Stimulated activated CD8-positive, alpha-beta memory T cell treated with anti-CD3 and anti-CD28 coated beads, Interleukin-15, amount 100 ng/mL, for 24 hours (primary cell): ENCODE measurements around the gene FILIP1.
A peak's percentile ranks its signal among the peaks of the same experiment; 100 is the strongest.

Experiments used
- DNase-seq: peaks from one replicate; pipeline ENCODE4 v3.0.0-alpha.2; 2020; ENCODE audit warnings: low read depth

FILIP1 gene

DNA sequence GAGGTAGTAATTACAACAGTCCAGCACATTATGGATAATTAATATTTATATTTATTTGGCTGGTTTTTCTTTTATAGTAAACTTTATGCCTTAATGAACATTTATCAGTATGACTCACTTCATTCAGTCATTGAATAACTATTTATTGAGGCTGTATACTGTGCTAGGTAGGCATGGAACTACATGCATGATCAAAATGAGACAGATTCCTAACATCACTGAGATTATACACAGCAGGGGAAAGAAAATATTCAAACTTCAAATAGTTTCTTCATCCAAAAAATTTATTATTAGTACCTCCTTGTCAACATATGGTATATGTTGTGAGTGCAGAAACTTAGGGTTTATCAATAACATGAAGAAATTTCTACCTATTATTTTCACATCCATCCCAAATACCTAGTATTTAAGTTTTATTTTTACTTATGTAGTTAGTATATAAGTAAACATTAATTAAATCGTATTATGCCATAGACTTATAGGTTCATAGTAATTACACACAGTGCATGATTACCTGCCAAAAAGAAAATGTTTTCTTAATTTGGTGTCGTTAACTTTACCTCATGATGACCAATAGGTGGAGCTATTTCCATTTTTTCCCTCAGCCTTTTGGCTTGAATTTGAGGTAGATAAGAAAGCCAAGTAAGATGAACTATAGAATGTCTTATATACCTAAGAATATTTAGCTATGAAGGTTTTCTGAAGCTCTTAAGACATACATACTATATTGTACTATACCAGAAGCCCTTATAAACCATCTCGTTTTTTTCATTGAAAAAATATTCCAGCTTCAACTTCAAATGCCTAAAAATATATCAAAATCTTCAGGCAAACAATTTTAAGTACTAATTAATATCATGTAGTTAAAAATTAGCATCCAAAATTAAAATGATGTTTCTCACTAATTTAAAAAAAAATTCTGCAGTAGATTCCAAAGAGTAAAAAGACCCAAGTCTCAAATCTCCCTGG lies 196.5 kb downstream of the FILIP1 start:
- DNase-seq = no peak

GRCh38 chr6:75292555-75292954 lies 201.0 kb downstream of the FILIP1 start:
- DNase-seq = no peak

GRCh38 chr6:75291744-75292143 lies 201.9 kb downstream of the FILIP1 start:
- DNase-seq = no peak

- no peak for DNase-seq
Measured at GRCh38 chr6:75291331-75291730, 202.3 kb downstream of the FILIP1 start.

DNA sequence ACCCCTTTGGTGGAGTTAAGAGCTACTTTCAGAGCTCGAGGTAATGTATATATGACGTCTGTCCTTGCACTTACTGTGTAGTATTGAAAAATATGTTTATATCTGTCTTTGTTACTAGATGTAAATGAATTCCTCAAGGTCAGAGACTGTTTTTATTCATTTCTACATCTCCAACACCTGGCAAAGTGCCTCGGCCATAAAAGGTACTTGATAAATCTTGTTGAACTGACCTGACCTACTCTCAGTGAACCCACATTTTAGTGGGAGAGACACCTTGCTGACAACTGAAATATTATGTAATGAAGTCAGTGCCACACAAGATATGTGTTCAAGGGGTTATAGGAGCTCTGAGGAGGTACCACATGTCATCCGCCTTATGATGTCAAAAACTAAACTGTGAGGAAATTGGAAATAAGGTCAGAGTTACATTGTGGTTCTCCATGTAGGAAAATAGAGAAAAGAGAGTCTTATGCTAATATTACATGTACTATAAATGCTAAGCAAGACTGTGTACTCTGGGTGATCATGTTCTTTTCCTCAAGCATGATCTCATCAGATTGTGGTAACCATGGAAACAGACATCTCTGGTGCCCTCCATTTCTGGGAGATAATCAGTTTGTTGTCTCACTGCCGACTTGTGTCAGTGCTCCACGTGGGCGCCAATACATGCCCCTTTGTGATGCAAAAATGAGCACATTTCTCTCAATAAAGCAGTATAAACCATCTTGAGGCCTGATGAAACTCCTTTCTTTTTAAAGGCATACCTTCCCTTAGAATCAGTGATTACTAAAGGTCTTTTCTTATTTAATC lies 203.3 kb downstream of the FILIP1 start:
- no peak for DNase-seq

DNA sequence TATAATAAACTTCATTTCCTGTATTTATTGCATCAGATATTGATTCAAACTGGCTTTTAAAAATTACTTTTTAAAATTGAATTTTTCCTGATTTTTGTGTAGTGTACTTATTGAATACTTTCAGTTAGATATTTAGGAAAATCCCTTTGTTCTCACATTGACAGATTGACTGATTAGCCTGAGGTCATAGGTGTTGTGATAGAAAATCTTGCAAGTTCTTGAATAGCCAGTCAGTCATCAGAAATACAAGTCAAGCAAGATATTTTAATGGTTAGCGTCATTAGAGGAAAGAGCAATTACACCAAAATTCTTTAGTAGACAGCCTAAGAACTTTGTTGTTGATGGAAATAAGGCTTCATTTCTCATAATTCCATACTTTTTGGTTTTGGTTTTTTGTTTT lies 205.6 kb downstream of the FILIP1 start:
- DNase-seq = no peak

DNA sequence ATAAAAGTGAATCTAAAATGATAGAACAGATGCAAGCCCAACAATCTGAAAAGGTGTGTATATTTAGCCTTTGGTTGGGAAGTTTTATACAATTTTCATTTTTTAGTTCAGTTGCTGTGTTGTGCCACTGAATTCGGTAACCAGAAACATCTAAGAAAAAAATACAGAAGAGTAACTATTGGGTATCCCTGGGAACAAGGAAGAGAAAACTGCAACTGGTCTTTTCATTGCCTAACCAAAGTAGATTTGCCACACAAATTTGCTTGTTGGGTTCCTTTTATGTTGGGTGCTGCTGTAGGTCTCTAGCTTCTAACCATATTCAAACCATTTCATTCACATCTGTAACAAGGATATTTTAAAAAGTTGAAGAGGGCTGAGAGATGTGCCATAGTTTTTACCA lies 206.2 kb downstream of the FILIP1 start:
- no peak for DNase-seq

GRCh38 chr6:75286955-75287354 lies 206.6 kb downstream of the FILIP1 start:
- no peak for DNase-seq

DNA sequence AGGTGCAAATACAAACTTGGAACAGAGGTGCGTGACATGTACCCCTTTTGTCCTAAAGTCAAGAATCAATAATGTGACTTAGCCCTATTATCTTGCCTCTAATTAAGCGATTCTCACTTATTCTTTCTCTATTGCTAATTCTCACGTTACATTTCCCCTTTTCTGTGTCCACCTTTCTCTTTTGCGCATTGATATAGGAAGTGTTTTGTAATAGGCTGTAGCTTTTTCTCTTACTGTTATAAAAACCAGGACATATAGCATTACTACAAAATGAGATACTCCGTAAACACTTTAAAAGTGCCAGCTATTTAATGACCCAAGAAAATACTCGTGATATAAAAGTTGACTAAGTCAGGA lies 208.3 kb downstream of the FILIP1 start:
- DNase-seq = no peak

DNA sequence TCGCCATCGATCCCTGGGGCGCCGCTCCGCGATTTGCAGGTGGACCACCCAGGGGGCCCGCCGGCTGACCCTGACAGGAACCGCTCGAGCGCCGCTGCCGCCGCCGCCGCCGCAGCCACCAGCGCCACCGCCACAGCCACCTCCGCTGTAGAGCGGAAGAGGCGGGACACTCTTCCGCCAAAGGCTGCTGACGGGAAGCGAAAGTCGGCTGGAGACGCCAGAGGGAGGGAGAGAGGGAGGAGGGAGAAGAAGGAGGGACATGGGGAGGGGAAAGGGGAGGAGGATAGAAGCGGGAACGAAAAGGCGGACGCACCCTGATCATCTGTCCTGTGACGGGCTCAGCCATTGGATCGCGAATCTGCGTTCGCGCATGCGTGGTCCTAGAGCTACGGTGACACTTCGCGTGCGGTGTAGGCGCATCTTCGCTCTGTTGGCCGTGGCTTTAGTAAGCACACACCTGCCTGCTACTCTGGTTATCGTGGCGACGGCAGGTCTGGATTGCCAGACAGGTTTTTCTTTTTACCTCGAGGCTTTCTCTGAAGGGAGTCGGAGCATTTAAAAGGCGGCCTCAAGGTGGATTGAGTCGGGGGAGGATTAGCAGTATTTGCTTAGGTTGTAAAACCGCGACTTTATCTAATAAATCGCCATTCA lies 208.8 kb downstream of the FILIP1 start, which contains the start of gene TMEM30A:
TSS of gene TMEM30A (minus strand) at position 161 of the 651 bp plus-strand sequence. CDS start at position 7, 154 bp downstream.
- peak; percentile 85 for DNase-seq

GRCh38 chr6:75283907-75284631 lies 209.5 kb downstream of the FILIP1 start:
- DNase-seq = no peak

- no peak for DNase-seq
Measured at GRCh38 chr6:75282706-75283105, 210.9 kb downstream of the FILIP1 start.

DNA sequence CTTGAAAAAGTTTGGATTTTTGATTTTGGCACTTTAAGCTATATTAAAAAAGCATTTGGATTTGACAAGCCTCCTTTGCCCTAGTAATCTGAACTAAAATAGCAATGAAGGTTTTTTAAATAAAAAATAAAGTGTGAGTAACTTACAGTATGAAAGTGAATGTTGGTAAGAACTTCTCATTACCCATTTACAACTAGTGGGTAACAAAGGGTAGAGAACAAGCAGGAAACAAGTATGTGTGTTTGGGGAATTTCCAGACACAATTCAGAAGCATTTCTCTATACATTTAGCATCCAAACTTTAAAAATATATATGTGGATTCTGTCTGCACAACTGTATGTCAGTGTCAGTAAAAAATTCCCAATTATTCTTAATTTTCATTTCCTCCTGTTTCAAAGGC lies 211.9 kb downstream of the FILIP1 start:
- DNase-seq = no peak

DNA sequence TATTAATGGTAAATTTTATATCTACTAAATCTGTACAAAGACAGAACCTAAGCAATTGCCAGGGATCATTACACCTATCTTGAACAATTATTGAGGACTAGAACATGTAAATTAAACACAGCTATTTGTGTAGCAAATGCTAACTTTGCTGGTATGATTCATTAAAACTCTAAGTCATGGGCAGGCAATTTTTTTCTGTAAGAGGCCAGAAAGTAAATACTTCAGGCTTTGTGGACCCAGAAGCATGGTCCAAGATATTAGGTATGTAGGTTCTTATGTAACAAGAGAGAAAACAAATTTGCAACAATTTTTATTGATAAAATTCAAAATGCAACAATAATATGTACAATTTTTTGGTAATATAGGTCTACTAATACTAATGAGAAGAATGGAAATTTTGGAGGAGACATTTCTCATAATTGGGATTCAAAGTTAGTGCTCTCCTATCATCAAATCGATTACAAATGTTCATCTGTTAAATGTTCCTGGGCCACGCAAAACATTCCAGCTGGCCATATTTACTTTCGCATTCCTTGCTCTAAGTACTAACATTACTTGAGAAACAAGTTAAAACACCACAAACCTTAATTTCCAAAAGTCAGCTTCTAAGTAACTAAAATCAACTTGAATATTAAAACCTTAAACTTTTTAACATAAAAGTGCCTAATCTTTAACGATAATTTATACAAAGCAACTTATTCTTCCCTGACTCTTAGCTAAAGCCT lies 213.3 kb downstream of the FILIP1 start:
- no peak for DNase-seq

GRCh38 chr6:75279418-75279817 lies 214.2 kb downstream of the FILIP1 start:
- DNase-seq = no peak

DNA sequence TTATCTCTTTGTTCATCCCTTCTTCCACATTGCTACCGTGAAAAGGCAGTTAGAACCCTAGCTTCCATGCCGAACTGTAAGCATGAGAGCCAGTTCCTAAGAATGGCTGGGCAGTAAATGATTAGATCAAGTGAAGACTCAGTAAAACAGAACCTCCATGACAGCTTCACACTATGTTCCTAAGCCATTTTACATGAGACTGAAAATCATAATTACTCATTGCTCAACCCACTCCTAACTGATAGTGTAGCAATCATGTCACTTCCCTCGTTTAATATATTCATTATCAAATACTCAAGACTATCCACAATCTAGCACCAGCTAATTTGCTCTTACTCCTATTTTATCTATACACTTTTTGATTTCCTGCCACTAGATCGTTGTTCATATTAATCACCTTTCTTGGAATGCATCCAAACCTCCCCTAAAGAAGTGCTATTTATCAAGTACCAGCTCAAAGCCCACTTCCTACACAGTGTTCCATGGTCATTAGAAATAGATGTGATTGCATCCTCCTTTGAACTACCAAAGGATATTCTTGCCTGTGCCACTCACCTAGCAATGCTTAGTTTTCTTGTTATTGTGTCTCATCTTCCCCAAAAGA lies 215.0 kb downstream of the FILIP1 start:
- DNase-seq = no peak

DNA sequence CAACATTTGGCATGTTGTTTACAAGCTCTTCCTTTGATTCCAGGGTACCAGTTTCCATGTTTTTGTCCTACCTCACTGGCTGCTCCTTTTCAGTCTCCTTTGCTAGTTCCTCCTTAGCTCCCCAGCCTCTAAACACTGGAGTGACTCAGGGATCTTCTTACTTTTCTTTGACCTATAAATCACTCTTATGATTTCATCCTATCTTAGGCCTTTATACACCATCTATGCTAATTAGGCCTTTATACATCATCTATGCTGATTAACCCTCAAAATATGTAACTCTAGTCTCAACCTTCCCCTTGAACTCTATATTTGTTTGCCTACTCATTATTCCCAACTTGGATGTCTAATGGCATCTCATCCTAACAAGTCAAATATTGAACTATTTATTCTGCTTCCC lies 218.5 kb downstream of the FILIP1 start:
- DNase-seq = no peak

DNA sequence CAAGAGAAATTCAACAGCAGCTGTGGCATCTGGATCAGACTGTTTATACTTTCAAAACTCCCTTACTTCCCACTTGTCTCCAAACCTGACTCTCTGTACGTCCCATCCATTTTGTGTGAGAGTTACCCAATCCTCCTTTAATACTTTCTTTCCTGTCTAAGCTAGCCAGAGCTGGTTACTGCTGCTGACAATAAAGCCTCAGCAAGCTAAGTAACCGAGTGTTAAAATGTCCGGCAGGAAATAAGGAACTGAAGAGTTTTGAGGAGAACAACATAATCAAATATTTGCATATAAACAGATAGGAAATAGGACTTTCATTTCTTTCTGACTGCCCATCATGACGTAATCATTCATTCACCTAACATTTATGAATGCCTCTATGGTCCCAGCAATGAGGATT lies 220.6 kb downstream of the FILIP1 start:
- DNase-seq = no peak

DNA sequence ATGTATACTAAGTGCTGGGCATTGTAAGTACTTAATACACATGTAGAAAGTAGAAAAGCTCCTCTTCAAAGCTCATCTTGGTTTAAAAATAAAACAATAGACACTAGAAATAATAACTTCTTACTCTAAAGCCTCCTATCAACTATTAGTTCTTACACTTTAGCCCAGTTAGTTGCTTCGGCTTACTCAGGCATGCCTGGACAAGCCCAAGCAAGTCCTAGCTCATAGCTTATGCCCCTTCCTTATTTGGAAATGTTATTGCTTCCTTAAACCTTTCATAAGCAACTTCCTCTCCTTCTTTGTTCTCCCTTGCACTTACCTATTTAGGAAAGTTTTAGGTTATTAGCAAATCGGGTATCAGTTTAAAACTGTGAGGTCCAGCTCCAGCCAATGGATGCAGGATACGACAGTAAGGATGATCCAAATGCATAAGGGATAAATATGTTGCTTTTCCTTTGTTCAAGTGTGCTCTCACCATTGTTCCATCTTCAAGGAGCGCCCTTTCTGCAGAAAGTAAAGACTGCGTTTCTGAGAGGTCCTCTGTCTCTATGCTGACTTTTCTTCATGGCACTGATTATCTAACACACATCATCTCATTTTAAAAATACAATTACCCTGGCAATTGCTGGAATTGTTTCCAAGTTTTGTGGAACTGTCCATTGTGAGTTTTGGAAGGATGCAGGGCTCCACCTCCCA lies 221.3 kb downstream of the FILIP1 start:
- DNase-seq = no peak

GRCh38 chr6:75268988-75269354 lies 224.6 kb downstream of the FILIP1 start:
- DNase-seq = no peak
